ENCODE measurements around the gene DAPK2.

DAPK2 gene

GRCh38 chr15:63895194-63895593, 151.1 kb downstream of the DAPK2 start (continued):
- TF ChIP-seq BACH2 (CRISPR knock-in tag; IDR thresholded peaks at IDR 0.05; ENCODE audit: borderline replicate concordance) = no peak
- TF ChIP-seq POU6F1 (CRISPR knock-in tag; IDR thresholded peaks at IDR 0.05; ENCODE audit: borderline replicate concordance, low read depth) = no peak
- no peak for TF ChIP-seq ARNTL (CRISPR knock-in tag; IDR thresholded peaks at IDR 0.05; ENCODE audit: borderline replicate concordance, low read depth)

GRCh38 chr15:63894662-63894949, 151.7 kb downstream of the DAPK2 start:
- no peak for ATAC-seq

GRCh38 chr15:63893866-63894661, 152.2 kb downstream of the DAPK2 start:
- no peak for TF ChIP-seq BACH2 (CRISPR knock-in tag; IDR thresholded peaks at IDR 0.05; ENCODE audit: borderline replicate concordance)
- TF ChIP-seq ZC3H10 (CRISPR knock-in tag; IDR thresholded peaks at IDR 0.05) = no peak
- TF ChIP-seq CSRNP3 (CRISPR knock-in tag; IDR thresholded peaks at IDR 0.05) = no peak
- no peak for TF ChIP-seq RARB (CRISPR knock-in tag; IDR thresholded peaks at IDR 0.05)
- no peak for TF ChIP-seq CREB5 (CRISPR knock-in tag; IDR thresholded peaks at IDR 0.05; ENCODE audit: low read depth)
- TF ChIP-seq ZNF8 (CRISPR knock-in tag; IDR thresholded peaks at IDR 0.05) = no peak
- TF ChIP-seq ZNF565 (CRISPR knock-in tag; conservative IDR thresholded peaks at IDR 0.05; ENCODE audit: low read depth) = no peak

More at GRCh38 chr15:63894662-63894949, 151.7 kb downstream of the DAPK2 start:
- TF ChIP-seq TCF4 (CRISPR knock-in tag; IDR thresholded peaks at IDR 0.05; ENCODE audit: borderline replicate concordance) = no peak
- TF ChIP-seq ESRRG (CRISPR knock-in tag; IDR thresholded peaks at IDR 0.05) = no peak

GRCh38 chr15:63892794-63893441, 153.4 kb downstream of the DAPK2 start:
- no peak for ATAC-seq
- TF ChIP-seq ZC3H10 (CRISPR knock-in tag; IDR thresholded peaks at IDR 0.05) = no peak
- TF ChIP-seq CREB5 (CRISPR knock-in tag; IDR thresholded peaks at IDR 0.05; ENCODE audit: low read depth) = no peak
- no peak for TF ChIP-seq RARB (CRISPR knock-in tag; IDR thresholded peaks at IDR 0.05)
- TF ChIP-seq CSDC2 (CRISPR knock-in tag; IDR thresholded peaks at IDR 0.05) = no peak
- no peak for TF ChIP-seq CSRNP3 (CRISPR knock-in tag; IDR thresholded peaks at IDR 0.05)
- TF ChIP-seq POU6F1 (CRISPR knock-in tag; IDR thresholded peaks at IDR 0.05; ENCODE audit: borderline replicate concordance, low read depth) = no peak
- TF ChIP-seq ISL1 (CRISPR knock-in tag; IDR thresholded peaks at IDR 0.05) = no peak
- TF ChIP-seq ESRRG (CRISPR knock-in tag; IDR thresholded peaks at IDR 0.05) = no peak
- no peak for TF ChIP-seq ZFP30 (CRISPR knock-in tag; IDR thresholded peaks at IDR 0.05)
- TF ChIP-seq SNAI2 (CRISPR knock-in tag; IDR thresholded peaks at IDR 0.05) = no peak
- TF ChIP-seq ZNF70 (CRISPR knock-in tag; IDR thresholded peaks at IDR 0.05) = no peak
- no peak for TF ChIP-seq ZNF8 (CRISPR knock-in tag; IDR thresholded peaks at IDR 0.05)
- no peak for TF ChIP-seq BACH2 (CRISPR knock-in tag; IDR thresholded peaks at IDR 0.05; ENCODE audit: borderline replicate concordance)
- TF ChIP-seq TSHZ2 (CRISPR knock-in tag; IDR thresholded peaks at IDR 0.05) = no peak
- no peak for TF ChIP-seq TCF4 (CRISPR knock-in tag; IDR thresholded peaks at IDR 0.05; ENCODE audit: borderline replicate concordance)
- no peak for TF ChIP-seq ZFP3 (CRISPR knock-in tag; IDR thresholded peaks at IDR 0.05)
- TF ChIP-seq ARNTL (CRISPR knock-in tag; IDR thresholded peaks at IDR 0.05; ENCODE audit: borderline replicate concordance, low read depth) = no peak
- TF ChIP-seq GLIS3 (CRISPR knock-in tag; IDR thresholded peaks at IDR 0.05) = no peak
- TF ChIP-seq OSR1 (CRISPR knock-in tag; IDR thresholded peaks at IDR 0.05) = no peak

More at GRCh38 chr15:63893866-63894661, 152.2 kb downstream of the DAPK2 start:
- no peak for ATAC-seq
